Suprapubic skin (tissue), 4 donors: ENCODE data around the gene GRXCR2. TPM values are rescaled to one million over a fixed set of nuclear protein-coding genes. Genes with fewer than 3 reads are reported as not detected.
"Not testable (repeated sequence)": the region's sequence is repeated elsewhere in the genome, so short reads cannot be mapped to it uniquely, and the experiment has no call there.

Experiments used
- DNase-seq, 2 donors: peaks; one replicate each; pipeline ENCODE4 v3.0.0-alpha.2; 2019; ENCODE audit warnings: low spot score in 2 of 2
- H3K27ac ChIP-seq: fragments of 200-600 bp; sonication (generic); one replicate; pipeline ENCODE4 v1.5.1; 2019
- H3K27me3 ChIP-seq: fragments of 200-600 bp; sonication (generic); one replicate; pipeline ENCODE4 v1.5.1; 2019
- H3K36me3 ChIP-seq: fragments of 200-600 bp; sonication (generic); one replicate; pipeline ENCODE4 v1.5.1; 2019
- H3K4me1 ChIP-seq: fragments of 200-600 bp; sonication (generic); one replicate; pipeline ENCODE4 v1.5.1; 2019
- H3K4me3 ChIP-seq: fragments of 200-600 bp; sonication (generic); one replicate; pipeline ENCODE4 v1.5.1; 2019; ENCODE audit warnings: mild to moderate bottlenecking
- H3K9me3 ChIP-seq: fragments of 200-600 bp; sonication (generic); one replicate; pipeline ENCODE4 v1.5.1; 2019
- EP300 ChIP-seq: sonication (generic); formaldehyde crosslinking; IDR thresholded peaks from one replicate; pipeline ENCODE4 v1.6.1; 2017; ENCODE audit warnings: antibody characterized with exemption
- POLR2A ChIP-seq, 2 donors: fragments of 450-650 bp; IDR thresholded peaks; one replicate each; pipeline ENCODE4 v1.6.1; 2017; ENCODE audit warnings: antibody characterized with exemption in 2 of 2, mild to moderate bottlenecking in 2 of 2, moderate library complexity in 2 of 2
- POLR2AphosphoS5 ChIP-seq, 3 donors: sonication (generic); formaldehyde crosslinking; IDR thresholded peaks; one replicate each; pipeline ENCODE4 v1.6.1; 2017; ENCODE audit warnings: antibody characterized with exemption in 3 of 3
- WGBS: methylation state at CpG from one replicate; pipeline ENCODE4 v1.1.5; 2018; 5-methylcytosine and 5-hydroxymethylcytosine counted together
- total RNA-seq, 4 donors: library from RNA; depleted of rRNA; stranded (reverse); fragments of >200 nt; gene quantifications; one replicate each; pipeline ENCODE4 v1.1.0, GENCODE V29; 2016
- TF ChIP-seq, protein P1 (sequence below), 2 donors: fragments of 200-600 bp in 1 of 2; fragments of 450-650 bp in 1 of 2; sonication (generic) in 1 of 2; IDR thresholded peaks; one replicate each; pipeline ENCODE4 v1.5.1; 2016 to 2019; ENCODE audit warnings: antibody characterized with exemption in 2 of 2, mild to moderate bottlenecking in 1 of 2, moderate library complexity in 1 of 2

The GRXCR2 gene
- total RNA-seq, 4 donors from 2014 or later = 0.47 to 0.76 TPM; not detected in 2

GRCh38 chr5:145847499-145848497 lies 25.0 kb downstream of the GRXCR2 start:
- no peak for DNase-seq

DNA sequence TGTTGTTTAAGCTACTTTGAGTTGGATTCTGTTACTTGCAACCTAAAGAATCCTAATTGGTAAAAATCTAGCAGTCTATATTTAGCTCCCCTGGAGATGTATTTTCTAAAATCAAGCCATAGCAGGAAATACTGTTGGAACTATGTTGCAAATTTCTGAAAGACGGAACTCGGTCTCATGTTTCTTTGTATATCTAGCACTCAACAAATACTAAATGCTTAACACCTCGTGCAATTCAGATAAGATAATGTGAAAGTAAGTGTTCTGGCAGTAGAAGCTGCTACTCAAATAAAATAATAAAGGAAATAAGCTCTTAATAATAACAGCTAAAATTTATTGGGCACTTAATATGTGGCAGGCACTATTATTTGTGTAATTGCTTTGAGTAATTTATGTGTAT lies 26.7 kb downstream of the GRXCR2 start:
- Histone ChIP-seq H3K9me3 (no peaks in the 10 kb centered on the region), H3K27ac (no peak overlapping the region), H3K4me1 (no peaks in the 10 kb centered on the region), H3K36me3 (no peaks in the 10 kb centered on the region), H3K4me3 (no peak overlapping the region), H3K27me3 (no peaks in the 10 kb centered on the region)
- WGBS = 88% methylated on average over 3 of the region's 3 CpGs
- DNase-seq = no peak
- no peak for TF ChIP-seq POLR2A (IDR thresholded peaks at IDR 0.05)
- TF ChIP-seq POLR2AphosphoS5 (IDR thresholded peaks at IDR 0.05) = no peak
- TF ChIP-seq, protein P1, sequence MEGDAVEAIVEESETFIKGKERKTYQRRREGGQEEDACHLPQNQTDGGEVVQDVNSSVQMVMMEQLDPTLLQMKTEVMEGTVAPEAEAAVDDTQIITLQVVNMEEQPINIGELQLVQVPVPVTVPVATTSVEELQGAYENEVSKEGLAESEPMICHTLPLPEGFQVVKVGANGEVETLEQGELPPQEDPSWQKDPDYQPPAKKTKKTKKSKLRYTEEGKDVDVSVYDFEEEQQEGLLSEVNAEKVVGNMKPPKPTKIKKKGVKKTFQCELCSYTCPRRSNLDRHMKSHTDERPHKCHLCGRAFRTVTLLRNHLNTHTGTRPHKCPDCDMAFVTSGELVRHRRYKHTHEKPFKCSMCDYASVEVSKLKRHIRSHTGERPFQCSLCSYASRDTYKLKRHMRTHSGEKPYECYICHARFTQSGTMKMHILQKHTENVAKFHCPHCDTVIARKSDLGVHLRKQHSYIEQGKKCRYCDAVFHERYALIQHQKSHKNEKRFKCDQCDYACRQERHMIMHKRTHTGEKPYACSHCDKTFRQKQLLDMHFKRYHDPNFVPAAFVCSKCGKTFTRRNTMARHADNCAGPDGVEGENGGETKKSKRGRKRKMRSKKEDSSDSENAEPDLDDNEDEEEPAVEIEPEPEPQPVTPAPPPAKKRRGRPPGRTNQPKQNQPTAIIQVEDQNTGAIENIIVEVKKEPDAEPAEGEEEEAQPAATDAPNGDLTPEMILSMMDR (IDR thresholded peaks at IDR 0.05) = no peak
- no peak for TF ChIP-seq EP300

More at GRCh38 chr5:145847499-145848497, 25.0 kb downstream of the GRXCR2 start:
- TF ChIP-seq EP300 (no peak), POLR2A (IDR thresholded peaks at IDR 0.05) (no peak), POLR2AphosphoS5 (IDR thresholded peaks at IDR 0.05) (no peak)
- TF ChIP-seq, protein P1 (IDR thresholded peaks at IDR 0.05) = no peak
- Histone ChIP-seq H3K36me3 (no peaks in the 10 kb centered on the region), H3K9me3 (no peaks in the 10 kb centered on the region), H3K27ac (no peak overlapping the region), H3K4me3 (no peak overlapping the region), H3K4me1 (no peaks in the 10 kb centered on the region), H3K27me3 (no peaks in the 10 kb centered on the region)
- WGBS = 88% methylated on average over 6 of the region's 6 CpGs

- Histone ChIP-seq H3K27me3 (no peaks in the 10 kb centered on the region), H3K27ac (no peak overlapping the region), H3K4me1 (no peaks in the 10 kb centered on the region), H3K9me3 (no peaks in the 10 kb centered on the region), H3K4me3 (no peak overlapping the region), H3K36me3 (no peaks in the 10 kb centered on the region)
- TF ChIP-seq, protein P1 (IDR thresholded peaks at IDR 0.05) = no peak
- TF ChIP-seq EP300 (no peak), POLR2A (IDR thresholded peaks at IDR 0.05) (no peak), POLR2AphosphoS5 (IDR thresholded peaks at IDR 0.05) (no peak)
- DNase-seq = no peak
Measured at GRCh38 chr5:145841299-145841698, 31.5 kb downstream of the GRXCR2 start.

- Histone ChIP-seq H3K27ac (no peak overlapping the region), H3K36me3 (no peaks in the 10 kb centered on the region), H3K27me3 (no peaks in the 10 kb centered on the region), H3K4me1 (no peaks in the 10 kb centered on the region), H3K4me3 (no peak overlapping the region), H3K9me3 (no peaks in the 10 kb centered on the region)
- no peak for DNase-seq
- 85% methylated on average over 3 of the region's 3 CpGs for WGBS
- TF ChIP-seq, protein P1 (IDR thresholded peaks at IDR 0.05) = no peak
- TF ChIP-seq POLR2A (IDR thresholded peaks at IDR 0.05) (no peak), EP300 (no peak), POLR2AphosphoS5 (IDR thresholded peaks at IDR 0.05) (no peak)
Measured at GRCh38 chr5:145840458-145841132, 32.2 kb downstream of the GRXCR2 start.

DNA sequence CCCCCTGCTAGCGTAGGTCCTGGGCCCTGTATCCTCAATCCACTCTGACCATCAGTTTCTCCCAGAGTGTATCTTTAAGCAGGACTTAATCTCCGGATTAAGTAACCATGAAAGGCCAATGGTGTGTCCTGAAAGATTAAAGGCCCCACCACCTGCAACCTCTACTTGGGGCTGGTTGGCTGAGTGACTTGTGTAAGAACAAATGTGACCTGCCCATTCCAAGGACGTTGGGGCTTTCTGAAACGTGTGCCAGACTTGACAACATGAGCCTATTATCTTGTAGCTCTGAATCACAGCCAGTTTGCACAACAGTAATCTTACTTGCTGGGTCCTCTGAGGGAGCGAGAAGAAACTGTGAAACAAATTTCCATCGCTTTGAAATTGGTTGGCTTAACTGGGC lies 34.5 kb downstream of the GRXCR2 start:
- no peak overlapping the region for H3K27ac ChIP-seq
- no peaks in the 10 kb centered on the region for H3K36me3 ChIP-seq
- TF ChIP-seq, protein P1 (IDR thresholded peaks at IDR 0.05) = no peak
- TF ChIP-seq EP300 = no peak
- no peaks in the 10 kb centered on the region for H3K9me3 ChIP-seq
- no peaks in the 10 kb centered on the region for H3K27me3 ChIP-seq
- DNase-seq = no peak
- no peak overlapping the region for H3K4me3 ChIP-seq
- H3K4me1 ChIP-seq = peaks cover 9% of the 10 kb centered on the region
- 71% methylated on average over 6 of the region's 6 CpGs for WGBS

DNA sequence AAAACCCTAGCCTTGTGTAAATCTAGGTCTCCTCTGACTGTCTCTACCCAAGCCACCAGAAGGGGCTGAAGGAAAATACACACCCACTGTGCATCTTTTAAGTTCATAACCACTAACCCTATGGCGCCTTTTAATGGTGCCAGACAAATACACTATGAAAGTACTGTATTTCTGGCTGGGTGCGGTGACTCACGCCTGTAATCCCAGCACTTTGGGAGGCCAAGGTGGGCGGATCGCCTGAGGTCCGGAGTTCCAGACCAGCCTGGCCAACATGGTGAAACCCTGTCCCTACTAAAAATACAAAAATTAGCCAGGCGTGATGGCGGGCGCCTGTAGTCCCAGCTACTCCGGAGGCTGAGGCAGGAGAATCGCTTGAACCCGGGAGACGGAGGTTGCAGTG lies 36.6 kb downstream of the GRXCR2 start:
- not testable (repeated sequence) for H3K27ac ChIP-seq

More for the DNA sequence above, 36.6 kb downstream of the GRXCR2 start:
- not testable (repeated sequence) for H3K36me3 ChIP-seq, H3K9me3 ChIP-seq, H3K27me3 ChIP-seq, DNase-seq, H3K4me3 ChIP-seq, H3K4me1 ChIP-seq
- WGBS = 93% methylated on average over 13 of the region's 13 CpGs
